Measurements from ENCODE around the gene SOS1.
A peak's percentile ranks its signal among the peaks of the same experiment; 100 is the strongest.
"Not testable (repeated sequence)": the region's sequence is repeated elsewhere in the genome, so short reads cannot be mapped to it uniquely, and the experiment has no call there.

SOS1 gene

DNA sequence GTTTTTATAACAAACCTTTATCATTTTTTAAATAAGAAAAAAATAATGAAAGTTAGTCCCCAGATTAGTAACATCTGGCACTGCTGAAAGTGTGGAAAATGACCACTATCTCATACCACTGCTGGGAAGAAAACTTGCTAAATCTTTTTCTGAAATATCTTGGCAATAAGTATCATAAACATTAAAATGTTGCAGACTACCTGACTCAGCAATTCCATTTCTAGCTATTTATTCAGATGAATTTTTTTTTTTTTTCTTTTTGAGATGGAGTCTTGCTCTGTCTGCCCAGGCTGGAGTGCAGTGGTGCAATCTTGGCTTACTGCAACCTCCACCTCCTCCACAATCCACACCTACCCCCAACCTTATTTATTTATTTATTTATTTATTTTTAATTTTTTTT is 35.3 kb upstream of the SOS1 start:
- no peak overlapping the region for H3K4me3 ChIP-seq (ENCODE audit: control insufficient read depth, low read depth, low read length)
- TF ChIP-seq, protein P1, sequence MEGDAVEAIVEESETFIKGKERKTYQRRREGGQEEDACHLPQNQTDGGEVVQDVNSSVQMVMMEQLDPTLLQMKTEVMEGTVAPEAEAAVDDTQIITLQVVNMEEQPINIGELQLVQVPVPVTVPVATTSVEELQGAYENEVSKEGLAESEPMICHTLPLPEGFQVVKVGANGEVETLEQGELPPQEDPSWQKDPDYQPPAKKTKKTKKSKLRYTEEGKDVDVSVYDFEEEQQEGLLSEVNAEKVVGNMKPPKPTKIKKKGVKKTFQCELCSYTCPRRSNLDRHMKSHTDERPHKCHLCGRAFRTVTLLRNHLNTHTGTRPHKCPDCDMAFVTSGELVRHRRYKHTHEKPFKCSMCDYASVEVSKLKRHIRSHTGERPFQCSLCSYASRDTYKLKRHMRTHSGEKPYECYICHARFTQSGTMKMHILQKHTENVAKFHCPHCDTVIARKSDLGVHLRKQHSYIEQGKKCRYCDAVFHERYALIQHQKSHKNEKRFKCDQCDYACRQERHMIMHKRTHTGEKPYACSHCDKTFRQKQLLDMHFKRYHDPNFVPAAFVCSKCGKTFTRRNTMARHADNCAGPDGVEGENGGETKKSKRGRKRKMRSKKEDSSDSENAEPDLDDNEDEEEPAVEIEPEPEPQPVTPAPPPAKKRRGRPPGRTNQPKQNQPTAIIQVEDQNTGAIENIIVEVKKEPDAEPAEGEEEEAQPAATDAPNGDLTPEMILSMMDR (conservative IDR thresholded peaks at IDR 0.05; ENCODE audit: control insufficient read depth, insufficient read depth, low read depth, low read length): no peak
- DNase-seq (ENCODE audit: low read depth): peak; percentile 68

DNA sequence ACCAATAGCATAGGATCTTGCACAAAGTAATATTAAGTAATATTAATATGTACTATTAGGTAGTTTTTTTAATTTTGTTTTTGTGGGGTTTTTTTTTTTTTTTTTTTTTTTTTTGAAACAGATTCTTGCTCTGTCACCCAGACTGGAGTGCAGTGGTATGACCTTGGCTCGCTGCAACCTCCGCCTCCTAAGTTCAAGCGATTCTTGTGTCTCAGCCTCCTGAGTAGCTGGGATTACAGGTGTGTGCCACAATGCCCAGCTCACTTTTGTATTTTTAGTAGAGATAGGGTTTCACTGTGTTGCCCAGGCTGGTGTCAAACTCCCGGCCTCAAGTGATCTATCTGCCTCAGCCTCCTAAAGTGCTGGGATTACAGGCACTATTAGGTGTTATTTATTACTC is 34.7 kb upstream of the SOS1 start:
- H3K4me3 ChIP-seq (ENCODE audit: control insufficient read depth, low read depth, low read length): not testable (repeated sequence)

DNA sequence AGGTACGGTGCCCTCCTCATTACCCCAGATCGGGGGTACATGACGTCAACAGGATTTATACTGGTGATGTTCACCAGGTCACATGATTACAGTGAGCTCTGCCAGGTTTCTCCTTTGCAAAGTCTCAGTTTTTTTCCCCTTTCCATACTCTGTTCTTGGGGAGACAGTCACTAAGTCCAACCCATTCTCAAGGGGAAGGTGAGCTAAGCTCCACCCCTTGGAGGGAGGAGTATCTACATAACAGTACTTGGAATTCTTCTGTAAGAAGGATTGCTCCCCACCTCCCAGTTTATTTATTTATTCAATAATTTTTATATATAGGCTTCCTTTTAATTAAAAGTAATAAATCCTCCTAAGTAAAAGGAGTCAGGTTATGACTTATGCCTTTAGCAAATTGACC is 34.1 kb upstream of the SOS1 start:
- TF ChIP-seq, protein P1 (conservative IDR thresholded peaks at IDR 0.05; ENCODE audit: control insufficient read depth, insufficient read depth, low read depth, low read length): no peak
- DNase-seq (ENCODE audit: low read depth): no peak
- H3K4me3 ChIP-seq (ENCODE audit: control insufficient read depth, low read depth, low read length): no peak overlapping the region

More for the DNA sequence above, 34.7 kb upstream of the SOS1 start:
- not testable (repeated sequence) for DNase-seq (ENCODE audit: low read depth)

GRCh38 chr2:39153312-39153711 is 32.5 kb upstream of the SOS1 start:
- no peak overlapping the region for H3K4me3 ChIP-seq (ENCODE audit: control insufficient read depth, low read depth, low read length)
- TF ChIP-seq, protein P1 (conservative IDR thresholded peaks at IDR 0.05; ENCODE audit: control insufficient read depth, insufficient read depth, low read depth, low read length): no peak
- DNase-seq (ENCODE audit: low read depth): peak; percentile 65

DNA sequence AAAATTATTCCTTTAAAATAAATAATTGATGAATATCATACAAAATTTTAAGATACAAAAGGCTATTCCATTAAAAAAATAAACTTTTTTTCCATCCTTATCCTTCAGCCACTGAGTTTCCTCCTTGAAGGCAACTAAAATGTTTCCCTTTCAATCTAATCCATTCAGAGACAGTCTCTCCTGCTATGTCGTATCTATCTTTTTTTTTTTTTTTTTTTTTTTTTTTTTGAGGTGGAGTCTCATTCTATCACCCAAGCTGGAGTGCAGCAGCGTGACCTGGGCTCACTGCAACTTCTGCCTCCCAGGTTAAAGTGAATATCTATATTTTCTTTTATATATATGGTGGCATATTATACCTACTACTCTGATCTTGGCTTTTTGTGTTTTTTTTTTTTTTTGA is 31.7 kb upstream of the SOS1 start:
- H3K4me3 ChIP-seq (ENCODE audit: control insufficient read depth, low read depth, low read length): no peak overlapping the region
- no peak for DNase-seq (ENCODE audit: low read depth)
- TF ChIP-seq, protein P1 (conservative IDR thresholded peaks at IDR 0.05; ENCODE audit: control insufficient read depth, insufficient read depth, low read depth, low read length): no peak

DNA sequence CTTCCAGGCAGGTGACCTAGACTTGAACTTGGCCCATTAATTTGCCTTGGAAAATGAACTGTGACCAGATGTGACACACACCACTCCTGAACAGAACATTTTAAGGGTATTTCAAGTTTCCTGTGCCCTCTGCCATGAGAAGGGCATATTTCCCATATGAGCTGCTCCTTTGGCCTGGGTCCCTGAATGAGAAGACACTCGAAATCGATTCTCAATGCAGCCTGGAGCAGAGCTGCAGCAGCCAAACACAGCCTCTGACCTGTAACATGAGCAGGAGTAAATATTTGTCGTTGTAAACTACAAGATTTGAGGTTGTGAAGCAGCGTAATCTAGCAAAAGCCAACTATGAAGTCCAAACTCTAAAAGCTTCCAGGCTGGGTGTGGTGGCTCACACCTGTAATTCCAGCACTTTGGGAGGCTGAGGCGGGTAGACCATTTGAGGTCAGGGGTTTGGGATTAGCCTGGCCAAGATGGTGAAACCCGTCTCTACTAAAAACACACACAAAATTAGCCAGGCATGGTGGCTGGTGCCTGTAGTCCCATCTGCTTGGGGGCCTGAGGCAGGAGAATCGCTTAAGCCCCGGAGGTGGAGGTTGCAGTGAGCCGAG is 30.1 kb upstream of the SOS1 start:
- H3K4me3 ChIP-seq (ENCODE audit: control insufficient read depth, low read depth, low read length): no peak overlapping the region
- TF ChIP-seq, protein P1 (conservative IDR thresholded peaks at IDR 0.05; ENCODE audit: control insufficient read depth, insufficient read depth, low read depth, low read length): no peak
- no peak for DNase-seq (ENCODE audit: low read depth)

- TF ChIP-seq, protein P1 (conservative IDR thresholded peaks at IDR 0.05; ENCODE audit: control insufficient read depth, insufficient read depth, low read depth, low read length): no peak
- no peak for DNase-seq (ENCODE audit: low read depth)
- H3K4me3 ChIP-seq (ENCODE audit: control insufficient read depth, low read depth, low read length): no peak overlapping the region
These were observed 29.3 kb upstream of the SOS1 start for GRCh38 chr2:39150102-39150562.
